Right renal pelvis (tissue), 4 donors: Measurements from ENCODE around the gene PPARD. TPM values are rescaled to one million over a fixed set of nuclear protein-coding genes. Genes with fewer than 3 reads are reported as not detected.
"Not testable (repeated sequence)": the region's sequence is repeated elsewhere in the genome, so short reads cannot be mapped to it uniquely, and the experiment has no call there.

ENCODE experiments used
- DNase-seq, 4 donors: peaks; one replicate each; pipeline ENCODE4 v3.0.0-alpha.2; 2013; ENCODE audit warnings: low read depth in 4 of 4, low spot score in 3 of 4, missing footprints in 1 of 4
- polyA plus RNA-seq, 4 donors: library from polyadenylated mRNA; unstranded; fragments of 120-200 nt; gene quantifications; one replicate each; pipeline ENCODE4 v1.2.1, GENCODE V29; 2013; ENCODE audit not compliant: insufficient read length in 4 of 4

Gene PPARD
- polyA plus RNA-seq, 4 donors, result 22.5 to 27.5 (median 24.0) TPM

DNA sequence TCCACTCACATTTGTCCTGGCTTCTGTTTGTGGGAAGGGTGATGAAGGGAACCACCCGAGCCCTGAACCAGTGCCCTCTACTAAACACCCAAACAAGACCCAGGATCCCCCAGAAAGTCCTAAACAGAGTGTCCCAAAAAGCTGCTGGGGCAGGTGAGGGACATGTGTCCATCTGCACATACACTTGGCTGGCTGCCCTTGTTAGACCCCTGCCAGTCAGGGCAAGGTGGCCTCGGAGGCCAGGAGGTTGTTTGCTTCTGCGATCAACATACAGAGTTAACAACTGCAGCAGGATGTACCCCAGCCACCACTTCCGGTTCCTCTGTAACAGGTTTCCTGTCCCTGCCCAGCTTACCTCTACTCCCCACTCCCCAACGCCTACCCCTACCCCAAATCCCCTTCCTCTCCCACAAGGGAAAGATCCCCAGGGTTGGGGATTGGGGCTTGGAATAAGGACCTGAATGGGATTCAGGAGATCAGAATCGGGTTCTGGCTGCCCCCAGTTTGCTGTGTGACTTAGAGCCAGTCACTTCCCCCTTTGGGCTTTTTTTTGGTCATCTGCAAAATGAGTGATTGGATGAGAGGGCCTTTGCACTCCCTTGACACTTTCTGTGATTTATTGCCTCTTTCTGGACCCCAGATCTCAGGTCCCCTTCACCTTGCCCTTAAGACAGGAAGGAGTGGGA lies 30.8 kb upstream of the PPARD start:
- no peak for DNase-seq

GRCh38 chr6:35312076-35312800 lies 30.1 kb upstream of the PPARD start:
- no peak for DNase-seq

- DNase-seq, result no peak
Measured at GRCh38 chr6:35312807-35313206, 29.6 kb upstream of the PPARD start.

- peak in 1 of 4 donors; percentile 29 for DNase-seq
Measured at GRCh38 chr6:35317483-35318195, 24.7 kb upstream of the PPARD start.

DNA sequence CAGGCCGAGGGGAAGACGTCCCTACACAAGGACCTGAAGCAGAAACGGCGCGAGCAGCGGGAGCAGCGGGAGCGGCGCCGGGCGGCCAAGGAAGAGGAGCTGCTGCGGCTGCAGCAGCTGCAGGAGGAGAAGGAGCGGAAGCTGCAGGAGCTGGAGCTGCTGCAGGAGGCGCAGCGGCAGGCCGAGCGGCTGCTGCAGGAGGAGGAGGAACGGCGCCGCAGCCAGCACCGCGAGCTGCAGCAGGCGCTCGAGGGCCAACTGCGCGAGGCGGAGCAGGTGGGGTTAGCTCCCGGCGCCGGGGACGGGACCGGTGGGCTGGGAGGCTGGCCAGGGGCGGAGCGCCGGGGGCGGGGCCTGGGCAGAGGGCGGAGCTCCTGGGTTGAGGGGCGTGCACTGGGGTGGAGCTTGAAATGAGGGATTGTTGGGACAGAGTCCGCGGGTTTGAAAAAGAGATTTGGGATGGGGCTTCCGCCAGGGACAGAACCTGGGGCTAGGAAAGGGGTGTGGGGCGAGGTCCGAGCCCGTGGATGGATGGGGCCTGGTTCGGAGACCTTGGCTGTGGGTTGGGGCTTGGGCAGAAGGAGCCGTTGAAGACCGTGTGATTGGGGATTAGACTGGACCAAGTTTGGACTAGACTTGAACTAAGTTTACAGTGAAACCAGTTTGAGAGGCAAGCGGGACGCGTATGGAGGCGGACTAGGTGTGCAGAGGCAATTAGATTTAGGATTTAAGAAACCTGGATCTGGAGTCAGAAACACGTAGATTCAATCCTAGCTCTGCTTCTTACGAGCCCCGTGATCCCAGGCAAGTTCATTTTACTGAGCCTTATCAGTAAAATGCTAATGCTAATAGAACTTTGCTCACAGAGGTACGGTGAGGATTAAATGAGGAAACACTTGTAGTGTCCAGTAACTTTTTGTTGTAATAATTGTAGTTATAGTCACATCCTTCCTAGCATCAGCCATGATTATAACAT lies 23.9 kb upstream of the PPARD start:
- peak; percentile 67 to 79 (median 74) for DNase-seq

DNA sequence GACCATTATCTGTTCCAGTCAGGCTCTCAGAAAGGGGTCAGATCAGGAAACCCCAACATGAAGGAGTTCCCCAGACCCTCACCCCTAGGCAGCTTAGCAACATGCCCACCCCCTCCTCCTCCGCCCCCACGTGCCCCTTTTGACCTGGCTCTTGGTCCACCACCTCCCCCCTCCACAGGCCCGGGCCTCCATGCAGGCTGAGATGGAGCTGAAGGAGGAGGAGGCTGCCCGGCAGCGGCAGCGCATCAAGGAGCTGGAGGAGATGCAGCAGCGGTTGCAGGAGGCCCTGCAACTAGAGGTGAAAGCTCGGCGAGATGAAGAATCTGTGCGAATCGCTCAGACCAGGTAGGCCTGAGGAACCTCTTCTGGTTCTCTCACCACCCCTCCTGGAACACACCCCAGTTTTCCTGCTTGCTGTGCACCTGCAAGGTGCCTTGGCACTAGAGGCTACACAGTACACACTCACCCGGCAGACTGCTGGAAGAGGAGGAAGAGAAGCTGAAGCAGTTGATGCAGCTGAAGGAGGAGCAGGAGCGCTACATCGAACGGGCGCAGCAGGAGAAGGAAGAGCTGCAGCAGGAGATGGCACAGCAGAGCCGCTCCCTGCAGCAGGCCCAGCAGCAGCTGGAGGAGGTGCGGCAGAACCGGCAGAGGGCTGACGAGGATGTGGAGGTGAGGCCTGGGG lies 22.9 kb upstream of the PPARD start:
- no peak for DNase-seq

- no peak for DNase-seq
Measured at GRCh38 chr6:35320031-35320410, 22.3 kb upstream of the PPARD start.

- no peak for DNase-seq
Measured at GRCh38 chr6:35321091-35321490, 21.3 kb upstream of the PPARD start.

DNA sequence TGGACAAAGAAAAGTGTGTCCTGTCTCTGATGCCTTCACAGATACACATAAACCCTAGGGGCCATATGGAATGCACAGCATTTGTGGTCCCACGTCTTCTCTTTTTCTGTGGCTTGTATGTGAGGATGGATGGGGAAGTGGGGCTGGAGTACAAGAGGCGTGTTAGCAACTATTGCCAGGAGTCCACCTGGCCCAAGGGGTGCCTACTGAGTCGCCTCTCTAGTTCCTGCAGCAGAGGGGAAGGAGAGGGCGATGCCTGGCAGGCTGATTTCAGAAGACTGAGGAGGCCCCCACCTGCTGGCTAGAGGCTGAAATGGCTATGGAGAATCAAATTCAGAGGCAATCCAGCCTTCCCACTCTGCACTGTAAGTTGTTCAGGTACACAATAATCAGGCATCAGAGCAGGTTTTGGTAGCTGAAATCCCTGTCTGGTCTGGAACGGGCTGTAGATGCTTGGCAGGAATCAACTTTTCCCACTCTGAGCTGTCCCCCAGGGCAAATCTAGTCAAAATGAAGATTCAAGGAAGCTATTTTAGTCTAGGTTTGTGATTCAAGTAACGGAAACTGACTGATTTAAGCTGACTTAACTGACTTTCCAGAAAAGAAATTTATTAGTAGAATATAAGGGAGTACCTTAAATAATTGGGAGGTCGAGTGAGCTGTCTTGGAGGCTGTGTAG lies 14.9 kb upstream of the PPARD start:
- DNase-seq, result peak in 2 of 4 donors; percentile 19 to 27

- no peak for DNase-seq
Measured at GRCh38 chr6:35328108-35328723, 14.1 kb upstream of the PPARD start.

DNA sequence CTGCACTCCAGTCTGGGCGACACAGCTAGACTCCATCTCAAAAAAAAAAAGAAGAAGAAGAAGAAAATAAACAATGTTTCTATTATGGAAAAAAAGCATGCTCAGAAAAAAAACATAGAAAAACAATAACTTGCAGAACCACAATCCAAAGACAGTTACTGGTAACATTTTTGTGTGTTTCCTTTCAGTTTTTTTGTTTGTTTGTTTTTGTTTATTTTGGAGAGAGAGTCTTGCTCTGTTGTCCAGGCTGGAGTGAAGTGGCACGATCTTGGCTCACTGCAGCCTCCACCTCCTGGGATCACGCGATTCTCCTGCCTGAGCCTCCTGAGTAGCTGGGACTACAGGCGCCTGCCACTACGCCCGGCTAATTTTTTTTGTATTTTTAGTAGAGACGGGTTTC lies 13.4 kb upstream of the PPARD start:
- not testable (repeated sequence) for DNase-seq

DNA sequence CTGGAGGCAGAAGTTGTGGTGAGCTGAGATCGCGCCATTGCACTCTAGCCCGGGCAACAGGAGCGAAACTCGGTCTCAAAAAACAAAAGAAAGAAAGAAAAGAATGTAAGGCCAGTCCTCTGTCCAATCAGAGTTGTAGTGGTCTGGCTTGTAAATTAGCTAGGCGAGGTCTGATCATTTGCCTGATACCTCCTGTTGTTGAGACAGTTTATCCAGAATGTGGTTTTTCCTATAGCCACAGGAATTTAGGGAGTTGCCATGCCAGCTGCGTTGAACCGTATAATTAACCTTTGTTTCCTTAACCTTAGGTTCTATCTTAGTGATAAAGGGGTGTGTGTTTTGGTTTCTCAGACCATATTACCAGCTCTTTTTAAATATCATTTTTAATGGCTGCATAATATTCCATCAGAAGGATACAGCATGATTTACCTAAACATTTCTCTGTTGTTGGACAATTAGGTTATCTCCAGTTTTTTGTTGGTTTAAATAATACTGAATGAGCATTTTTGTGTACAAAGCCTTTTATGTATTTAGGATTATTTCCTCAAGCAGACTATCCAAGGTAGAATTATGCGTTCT lies 11.7 kb upstream of the PPARD start:
- DNase-seq, result no peak

DNA sequence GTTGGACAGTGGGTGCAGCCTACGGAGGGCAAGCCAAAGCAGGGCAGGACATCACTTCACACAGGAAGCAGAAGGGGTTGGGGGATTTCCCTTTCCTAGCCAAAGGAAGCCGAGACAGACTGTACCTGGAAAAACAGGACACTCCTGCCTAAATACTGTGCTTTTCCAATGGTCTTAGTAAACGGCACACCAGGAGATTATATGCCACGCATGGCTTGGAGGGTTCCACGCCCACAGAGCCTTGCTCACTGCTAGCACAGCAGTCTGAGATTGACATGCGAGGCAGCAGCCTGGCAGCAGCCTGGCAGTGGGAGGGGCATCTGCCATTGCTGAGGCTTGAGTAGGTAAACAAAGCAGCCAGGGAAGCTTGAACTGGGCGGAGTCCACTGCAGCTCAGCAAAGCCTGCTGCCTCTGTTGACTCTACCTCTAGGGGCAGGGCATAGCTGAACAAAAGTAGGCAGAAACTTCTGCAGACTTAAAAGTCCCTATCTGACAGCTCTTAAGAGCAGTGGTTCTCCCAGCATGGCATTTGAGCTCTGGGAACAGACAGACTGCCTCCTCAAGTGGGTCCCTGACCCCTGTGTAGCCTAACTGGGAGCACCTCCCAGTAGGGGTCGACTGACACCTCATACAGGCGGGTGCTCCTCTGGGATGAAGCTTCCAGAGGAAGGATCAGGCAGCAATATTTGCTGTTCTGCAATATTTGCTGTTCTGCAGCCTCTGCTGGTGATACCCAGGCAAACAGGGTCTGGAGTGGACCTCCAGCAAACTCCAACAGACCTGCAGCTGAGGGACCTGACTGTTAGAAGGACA lies 10.1 kb upstream of the PPARD start:
- DNase-seq, result not testable (repeated sequence)

GRCh38 chr6:35341557-35341956 lies 801 bp upstream of the PPARD start:
- DNase-seq, result no peak

- peak in 1 of 4 donors; percentile 30 for DNase-seq
Measured at GRCh38 chr6:35343092-35343834, 905 bp downstream of the PPARD start.

DNA sequence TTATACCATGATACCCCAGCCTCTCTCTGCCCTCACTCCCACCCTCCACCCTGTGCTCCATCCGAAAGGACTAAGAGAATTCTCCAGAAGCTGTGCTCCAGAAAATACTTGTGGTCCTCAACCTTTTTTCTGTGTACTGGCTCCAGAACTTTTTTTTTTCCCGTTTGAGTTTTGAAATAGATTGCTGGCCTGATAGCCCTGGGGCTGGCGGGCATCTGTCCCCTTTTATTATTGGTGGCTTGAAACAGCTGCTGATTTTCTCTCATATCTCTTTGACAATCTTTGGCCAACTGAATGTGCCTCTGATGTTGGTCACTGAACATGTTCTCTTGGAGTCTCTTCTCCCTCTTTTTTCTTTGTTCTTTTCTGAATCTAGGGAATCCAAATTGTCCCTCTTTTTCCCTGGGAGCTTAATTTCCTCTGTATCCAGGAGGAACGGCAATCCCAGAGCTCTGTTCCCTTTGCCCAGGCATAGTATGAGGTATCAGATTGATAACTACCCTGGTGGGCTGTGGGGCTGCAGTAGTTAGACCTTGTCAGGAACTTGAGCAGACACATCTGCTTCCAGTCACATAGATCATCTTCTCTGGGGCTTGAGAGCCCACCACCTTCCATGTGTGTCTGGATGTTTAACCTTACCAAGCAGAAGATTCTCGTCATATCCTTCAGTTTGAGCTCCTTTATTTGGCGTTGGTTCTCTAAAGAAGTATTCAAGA lies 1.6 kb downstream of the PPARD start:
- no peak for DNase-seq
